HG03354 (cell line): ENCODE results near the gene BDKRB2.
"Not testable (repeated sequence)": the region's sequence is repeated elsewhere in the genome, so short reads cannot be mapped to it uniquely, and the experiment has no call there.

Experiments
- ATAC-seq: cut with Tn5 transposase; IDR thresholded peaks from one replicate; pipeline ENCODE4 v1.9.1; 2021; ENCODE audit warnings: mild to moderate bottlenecking; ENCODE audit not compliant: unreplicated experiment, poor library complexity, severe bottlenecking

The BDKRB2 gene

DNA sequence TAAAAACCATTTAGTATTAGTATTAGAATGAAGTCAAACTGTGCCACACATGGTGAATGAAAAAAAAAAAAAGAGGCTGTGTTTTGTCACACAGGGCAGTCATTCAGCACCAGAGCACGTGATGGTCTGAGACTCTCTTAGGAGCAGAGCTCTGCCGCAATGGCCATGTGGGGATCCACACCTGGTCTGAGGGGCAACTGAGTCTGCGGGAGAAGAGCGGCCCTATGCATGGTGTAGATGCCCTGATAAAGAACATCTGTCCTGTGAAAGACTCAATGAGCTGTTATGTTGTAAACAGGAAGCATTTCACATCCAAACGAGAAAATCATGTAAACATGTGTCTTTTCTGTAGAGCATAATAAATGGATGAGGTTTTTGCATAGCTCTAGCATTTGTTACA lies 39.1 kb downstream of the BDKRB2 start:
- no peak for ATAC-seq

DNA sequence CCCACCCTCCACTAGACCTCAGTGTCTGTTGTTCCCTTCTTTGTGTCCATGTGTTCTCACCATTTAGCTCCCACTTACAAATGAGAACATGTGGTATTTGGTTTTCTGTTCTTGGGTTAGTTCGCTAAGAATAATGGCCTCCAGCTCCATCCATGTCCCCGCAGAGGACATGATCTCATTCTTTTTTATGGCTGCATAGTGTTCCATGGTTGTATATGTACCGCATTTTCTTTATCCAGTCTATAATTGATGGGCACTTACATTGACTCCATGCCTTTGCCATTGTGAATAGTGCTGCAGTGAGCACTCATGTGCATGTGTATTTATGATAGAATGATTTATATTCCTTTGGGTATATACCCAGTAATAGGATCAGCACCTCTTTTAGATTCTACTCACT lies 40.4 kb downstream of the BDKRB2 start:
- ATAC-seq, result not testable (repeated sequence)

DNA sequence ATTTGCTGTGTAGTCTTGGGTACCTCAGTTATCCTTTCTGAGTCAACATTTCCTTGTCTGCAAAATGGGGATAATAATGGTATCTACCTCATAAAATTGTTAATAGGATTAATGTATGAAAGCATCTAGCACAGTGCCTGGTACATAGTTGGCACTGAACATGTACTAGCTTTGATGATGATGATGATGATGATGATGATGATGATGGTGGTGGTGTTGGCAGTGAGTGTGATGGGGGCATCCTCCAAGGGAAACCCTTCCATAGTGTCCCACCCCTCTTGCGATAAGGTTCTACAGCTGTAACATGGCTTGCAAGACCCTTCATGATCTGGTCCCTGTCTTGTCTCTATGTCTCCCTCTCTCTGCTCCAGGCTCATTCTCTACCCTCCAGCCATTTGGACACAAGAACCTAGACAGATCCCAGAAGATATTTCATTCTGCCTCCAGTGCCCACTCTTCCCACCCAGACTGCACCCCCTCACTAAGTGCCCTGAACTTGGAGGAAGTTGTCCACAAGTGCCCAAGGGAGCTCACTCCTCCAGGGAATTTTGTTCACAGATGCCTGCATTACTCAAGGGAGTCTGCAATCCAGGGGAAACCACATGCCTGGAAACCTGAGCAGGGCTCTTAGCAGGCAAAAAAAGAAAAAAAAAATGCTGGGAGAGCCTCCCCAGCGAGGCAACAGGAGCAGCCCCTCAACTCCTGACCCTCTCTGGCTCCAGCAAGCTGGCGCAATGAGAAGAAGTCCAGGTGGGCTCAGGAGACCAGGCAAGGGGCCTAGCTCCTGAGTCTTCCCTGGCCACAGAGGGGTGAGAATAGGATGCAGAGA lies 41.3 kb downstream of the BDKRB2 start:
- no peak for ATAC-seq

DNA sequence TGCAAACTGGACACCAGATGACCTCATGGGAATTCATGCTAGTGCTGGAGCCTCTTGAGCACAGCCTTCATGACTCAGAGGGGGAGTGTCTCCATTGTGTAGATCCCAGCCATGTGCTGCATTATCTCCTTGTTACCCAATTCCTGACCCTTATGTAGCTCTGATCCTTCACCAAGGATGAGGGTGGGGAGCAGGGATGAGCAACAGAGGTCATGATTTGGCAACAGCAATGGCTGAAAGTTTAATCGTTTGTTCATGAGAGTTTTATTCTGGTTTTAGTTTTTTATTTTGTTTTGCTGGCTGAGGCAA lies 41.9 kb downstream of the BDKRB2 start:
- no peak for ATAC-seq

DNA sequence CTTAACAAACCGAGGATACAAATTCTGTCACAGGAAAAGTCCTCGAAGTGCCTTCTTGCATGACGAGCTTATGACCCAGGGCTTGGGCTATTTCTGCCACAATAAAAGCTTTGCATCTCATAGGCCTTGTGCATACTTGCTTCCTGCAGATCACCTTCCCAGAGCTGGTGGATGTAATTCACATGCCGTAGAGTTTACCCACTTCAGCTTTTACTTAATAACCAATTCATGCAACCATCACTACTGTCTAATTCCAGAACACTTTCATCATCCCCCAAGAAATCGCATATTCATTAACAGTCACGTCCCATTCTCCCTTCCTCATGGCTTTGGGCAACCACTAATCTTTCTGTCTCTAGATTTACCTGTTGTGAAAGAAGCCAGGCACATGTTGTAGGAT lies 42.4 kb downstream of the BDKRB2 start:
- ATAC-seq, result no peak

DNA sequence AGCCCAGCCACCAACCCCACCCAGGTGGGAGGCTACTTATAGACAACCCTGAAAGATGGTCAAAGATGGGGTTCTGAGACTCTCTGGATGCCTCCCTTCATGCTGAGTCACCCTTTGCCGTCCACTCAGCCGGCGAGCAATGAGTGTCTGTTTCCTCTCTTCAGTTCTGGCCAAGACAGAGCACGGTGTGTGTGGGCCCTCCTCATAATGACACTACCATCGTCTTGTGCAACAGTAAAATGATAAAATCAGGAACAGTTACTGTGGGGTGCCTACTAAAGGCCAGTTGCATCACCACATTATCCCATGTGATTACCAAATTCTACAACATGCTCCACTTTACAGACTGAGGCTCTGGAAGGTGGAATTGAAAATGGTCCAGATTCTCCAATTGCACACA lies 44.4 kb downstream of the BDKRB2 start:
- no peak for ATAC-seq

DNA sequence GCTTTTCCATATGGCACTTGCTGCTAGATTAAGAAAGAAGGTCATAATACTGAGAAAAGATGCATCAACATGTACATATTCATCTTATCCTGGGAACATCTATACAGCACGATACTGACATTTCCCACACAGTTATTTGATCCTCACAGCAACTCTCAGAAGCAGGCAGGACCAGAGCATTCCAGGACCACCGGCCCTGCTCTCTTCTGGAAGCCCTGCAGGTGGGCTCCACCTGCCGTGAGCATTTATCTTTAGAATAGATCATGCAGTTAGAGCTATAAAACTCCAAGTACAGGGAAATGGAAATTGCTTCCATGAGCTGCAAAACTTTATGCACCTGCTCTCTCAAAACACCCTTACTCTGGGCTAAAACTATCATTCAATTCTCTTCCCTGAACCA lies 45.8 kb downstream of the BDKRB2 start:
- ATAC-seq, result no peak

DNA sequence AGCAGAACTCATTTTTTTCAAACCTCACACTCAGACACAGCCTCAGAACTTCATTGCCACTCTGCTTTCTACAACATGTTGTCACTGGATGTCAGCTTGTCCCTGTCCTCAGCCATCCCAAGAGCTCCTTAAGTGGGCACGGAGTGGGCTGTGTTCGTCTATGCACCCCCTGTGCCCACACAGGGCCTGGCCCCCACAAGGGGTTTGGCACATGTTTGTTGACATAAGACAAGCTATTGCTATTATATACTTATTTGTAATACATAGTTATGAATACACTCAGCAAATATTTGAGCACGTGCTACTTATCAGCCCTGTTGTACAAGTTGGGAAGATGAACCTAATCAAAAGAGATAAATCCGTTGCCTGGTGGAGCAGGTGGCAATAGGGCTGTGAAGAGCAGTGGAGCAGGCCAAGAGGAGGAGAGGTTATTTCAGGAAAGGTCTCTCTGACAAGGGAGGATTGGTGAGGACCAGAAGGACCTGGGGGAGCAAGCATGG lies 47.1 kb downstream of the BDKRB2 start:
- no peak for ATAC-seq

DNA sequence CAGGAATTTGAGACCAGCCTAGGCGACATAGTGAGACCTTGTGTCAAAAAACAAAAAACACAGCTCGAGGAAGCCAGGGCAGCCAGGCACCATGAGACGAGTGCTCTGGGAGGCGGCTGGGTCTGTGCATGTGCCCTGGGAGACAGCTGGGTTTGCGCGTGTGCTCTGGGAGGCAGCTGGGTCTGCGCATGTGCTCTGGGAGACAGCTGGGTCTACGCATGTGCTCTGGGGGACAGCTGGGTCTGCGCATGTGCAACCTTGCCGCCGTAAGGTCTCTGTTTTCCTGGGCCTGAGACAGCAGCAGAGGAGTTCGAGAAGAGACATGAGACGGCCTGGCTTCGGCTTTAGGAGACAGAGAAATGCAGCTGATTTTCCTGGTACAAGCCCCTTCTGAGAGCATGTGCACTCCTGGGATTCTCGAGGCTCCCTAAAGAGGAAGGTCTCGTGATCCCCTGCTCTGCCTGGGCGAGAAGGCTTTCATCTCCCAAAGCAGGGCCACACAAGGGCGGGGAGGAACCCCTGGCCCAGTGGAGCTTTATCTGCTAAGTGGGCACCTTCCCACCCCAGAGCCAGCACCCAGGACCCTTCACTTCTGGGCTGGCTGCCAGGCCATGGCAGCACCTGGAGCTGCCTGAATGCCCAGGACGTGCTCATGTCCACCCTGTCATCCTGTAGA lies 47.8 kb downstream of the BDKRB2 start:
- ATAC-seq, result no peak

DNA sequence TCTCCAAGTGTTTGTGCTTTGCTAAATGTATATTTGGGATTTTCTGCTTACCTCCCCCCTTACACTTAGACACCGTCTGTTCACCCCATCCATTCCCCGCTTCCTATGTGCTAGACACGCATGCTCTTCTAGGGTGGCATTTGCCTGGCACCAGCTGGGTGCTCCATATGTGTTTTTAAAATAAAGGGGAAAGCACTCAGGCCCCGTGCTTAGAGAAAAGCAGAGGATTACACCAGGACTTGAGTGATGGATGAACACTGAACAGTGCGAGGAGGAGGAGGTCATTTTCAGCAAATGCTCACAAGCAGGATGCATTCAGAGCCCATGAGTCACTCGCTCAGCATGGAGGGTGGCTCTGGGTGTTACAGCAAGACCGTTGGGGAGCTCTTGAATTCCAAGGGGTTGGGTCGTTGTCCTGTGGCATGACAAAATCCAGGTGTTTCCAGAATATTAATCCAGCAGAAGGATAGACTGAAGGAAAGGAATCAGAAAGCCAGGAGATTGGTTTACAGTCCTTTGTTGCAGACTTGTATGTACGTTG lies 48.4 kb downstream of the BDKRB2 start:
- ATAC-seq, result no peak

DNA sequence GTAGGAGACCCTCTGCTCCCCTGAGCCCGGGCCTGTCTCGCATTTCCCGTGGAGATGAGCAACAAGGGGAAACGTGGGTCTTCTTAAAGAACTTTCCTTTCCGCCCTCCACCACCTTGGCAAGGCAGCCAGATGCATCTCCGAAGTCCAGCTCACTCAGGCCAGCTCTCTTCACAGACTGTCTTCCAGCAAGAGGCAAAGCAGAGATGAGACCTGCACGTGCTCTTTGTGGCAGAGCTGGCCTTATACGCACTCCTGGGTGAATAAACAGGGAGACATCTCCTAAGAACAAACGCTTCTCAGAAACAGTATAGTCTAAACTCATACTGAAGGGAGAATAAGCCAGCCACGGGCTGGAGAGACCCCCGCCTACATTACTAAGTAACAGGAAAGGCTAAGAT lies 50.0 kb downstream of the BDKRB2 start:
- no peak for ATAC-seq

DNA sequence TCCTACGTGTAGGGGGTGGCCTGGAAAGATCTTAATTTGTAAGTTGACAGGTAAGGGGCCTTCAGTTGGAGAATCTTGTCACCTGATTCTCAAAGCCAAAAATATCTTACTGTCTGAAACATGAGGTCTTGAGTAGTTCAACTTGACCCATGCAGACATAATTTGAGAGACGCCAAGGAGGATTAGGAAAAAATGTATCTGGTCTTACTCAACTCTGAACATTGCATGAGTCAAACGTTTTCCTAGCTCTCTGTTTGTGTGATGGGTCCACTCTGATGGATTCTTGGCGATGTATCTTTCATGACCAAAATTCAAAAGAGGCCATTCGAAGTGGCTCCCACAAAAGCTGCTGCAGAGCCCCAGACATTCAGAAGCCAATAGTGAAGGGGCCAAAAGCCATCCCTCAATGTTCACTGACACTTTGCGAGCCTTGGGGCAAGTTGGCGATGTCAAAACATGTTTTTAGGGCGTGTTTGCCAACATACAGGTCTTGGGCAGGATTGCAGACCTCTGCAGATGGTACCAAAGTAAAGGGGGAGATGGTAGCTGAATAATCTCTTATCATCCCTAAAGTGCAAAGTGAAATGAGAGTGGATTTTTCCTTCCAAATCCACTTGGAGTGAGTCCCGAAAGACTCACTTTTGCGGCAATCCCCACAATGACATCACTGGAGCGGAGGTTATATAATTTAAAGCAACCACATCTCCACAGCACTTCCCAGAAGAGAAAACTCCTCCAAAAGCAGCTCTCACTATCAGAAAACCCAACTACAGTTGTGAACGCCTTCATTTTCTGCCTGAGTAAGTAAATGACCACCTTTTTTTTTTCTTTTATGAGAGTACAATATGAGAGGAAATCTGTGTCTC lies 51.1 kb downstream of the BDKRB2 start, which contains the start of gene BDKRB1:
Gene BDKRB1, plus strand, starts transcription at position 710 of the 866 bp plus-strand sequence. CDS start 7,473 bp downstream, outside the sequence.
- ATAC-seq, result no peak

DNA sequence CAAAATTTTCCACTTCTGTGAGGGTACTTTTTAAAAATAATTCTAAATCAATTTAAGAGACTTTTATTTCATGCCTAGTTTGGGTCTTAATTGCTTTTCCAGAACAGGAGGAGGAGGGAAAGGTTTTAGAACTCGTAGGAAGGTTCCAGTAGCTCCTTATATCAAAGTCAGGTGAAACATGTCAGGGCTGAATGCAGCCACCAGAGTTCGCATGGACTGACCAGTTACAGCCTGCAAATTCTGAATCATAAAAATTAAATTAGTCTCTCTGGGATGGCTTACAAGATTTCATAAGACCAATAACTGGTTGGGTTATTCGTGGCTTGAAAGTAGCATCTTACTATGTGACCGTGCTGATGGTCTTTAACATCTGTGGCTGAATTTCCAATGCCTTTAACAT lies 51.8 kb downstream of the BDKRB2 start:
- no peak for ATAC-seq

DNA sequence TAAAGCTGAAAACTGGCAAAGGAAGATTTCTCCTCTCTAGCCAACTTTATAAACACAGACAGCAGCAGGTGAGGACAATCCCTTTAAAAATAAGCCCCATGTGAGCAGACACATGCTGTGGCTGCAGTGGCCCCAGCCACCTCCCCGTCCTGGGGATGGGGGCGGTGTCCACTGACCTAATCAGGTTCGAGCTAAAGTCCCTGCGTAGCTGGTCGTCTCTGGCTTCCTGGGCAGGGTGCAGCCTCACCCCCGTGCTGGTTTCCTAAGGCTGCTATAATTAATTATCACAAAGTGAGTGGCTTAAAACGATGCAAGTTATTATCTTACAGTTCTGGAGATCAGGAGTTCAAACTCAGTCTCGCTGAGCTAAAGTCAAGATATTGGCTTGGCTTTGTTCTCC lies 52.4 kb downstream of the BDKRB2 start:
- no peak for ATAC-seq

DNA sequence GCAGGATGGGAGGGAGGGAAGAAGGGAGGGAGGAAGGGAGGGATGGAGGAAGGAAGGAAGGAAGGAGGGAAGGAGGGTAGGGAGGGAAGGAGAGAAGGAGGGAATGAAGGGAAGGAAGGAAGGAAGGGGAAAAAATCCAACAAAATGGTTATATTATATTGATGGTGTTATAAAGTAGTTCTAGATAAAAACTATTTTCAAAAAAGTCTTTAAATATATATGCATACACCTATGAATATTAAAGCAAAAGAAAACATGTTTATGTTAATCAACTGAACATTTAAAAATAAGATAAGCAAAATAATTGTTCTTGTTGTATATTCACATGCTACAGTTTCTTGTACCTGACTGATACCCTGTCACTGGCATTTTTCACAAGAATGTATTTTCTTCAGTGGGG lies 53.3 kb downstream of the BDKRB2 start:
- ATAC-seq, result no peak

DNA sequence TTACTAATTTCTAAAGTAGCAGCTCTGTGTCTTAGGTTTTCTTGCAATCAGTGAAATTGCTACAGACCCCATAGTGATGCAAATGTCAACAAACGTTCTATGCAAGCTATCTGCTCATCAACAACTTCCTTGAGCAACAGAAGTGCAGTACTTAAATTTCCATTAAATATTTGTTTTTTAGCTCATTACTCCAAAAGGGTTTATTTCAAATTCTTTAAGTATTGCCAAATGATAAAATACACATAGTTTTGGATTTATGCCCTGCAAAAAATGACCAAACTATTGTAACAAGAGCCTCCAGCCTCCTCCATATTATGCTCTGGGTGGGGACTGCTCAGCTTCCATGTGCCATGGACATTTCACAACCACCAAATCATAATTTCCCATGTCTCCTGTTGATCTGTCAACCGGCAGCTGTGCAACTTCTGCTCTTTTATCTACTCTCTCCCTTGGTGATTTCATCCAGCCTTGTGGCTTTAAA lies 55.7 kb downstream of the BDKRB2 start:
- ATAC-seq, result no peak

DNA sequence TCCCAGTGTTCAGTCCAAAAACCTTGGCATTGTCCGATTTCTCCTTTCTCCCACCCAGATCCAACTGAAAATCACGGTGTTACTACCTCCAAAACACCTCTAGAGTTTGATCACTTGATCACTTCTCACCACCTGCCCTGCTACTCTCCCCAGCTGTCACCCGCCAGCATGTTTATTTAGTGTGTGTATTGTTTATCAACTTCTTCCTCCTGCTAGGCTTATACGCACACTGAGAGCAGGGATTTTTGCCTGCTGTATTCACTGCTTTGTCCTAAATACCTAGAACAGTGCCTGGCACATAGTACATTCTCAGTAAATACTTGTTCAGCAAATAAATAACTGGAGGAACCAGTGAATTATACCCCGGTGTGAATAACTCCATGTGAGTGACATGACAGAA lies 56.4 kb downstream of the BDKRB2 start:
- no peak for ATAC-seq

DNA sequence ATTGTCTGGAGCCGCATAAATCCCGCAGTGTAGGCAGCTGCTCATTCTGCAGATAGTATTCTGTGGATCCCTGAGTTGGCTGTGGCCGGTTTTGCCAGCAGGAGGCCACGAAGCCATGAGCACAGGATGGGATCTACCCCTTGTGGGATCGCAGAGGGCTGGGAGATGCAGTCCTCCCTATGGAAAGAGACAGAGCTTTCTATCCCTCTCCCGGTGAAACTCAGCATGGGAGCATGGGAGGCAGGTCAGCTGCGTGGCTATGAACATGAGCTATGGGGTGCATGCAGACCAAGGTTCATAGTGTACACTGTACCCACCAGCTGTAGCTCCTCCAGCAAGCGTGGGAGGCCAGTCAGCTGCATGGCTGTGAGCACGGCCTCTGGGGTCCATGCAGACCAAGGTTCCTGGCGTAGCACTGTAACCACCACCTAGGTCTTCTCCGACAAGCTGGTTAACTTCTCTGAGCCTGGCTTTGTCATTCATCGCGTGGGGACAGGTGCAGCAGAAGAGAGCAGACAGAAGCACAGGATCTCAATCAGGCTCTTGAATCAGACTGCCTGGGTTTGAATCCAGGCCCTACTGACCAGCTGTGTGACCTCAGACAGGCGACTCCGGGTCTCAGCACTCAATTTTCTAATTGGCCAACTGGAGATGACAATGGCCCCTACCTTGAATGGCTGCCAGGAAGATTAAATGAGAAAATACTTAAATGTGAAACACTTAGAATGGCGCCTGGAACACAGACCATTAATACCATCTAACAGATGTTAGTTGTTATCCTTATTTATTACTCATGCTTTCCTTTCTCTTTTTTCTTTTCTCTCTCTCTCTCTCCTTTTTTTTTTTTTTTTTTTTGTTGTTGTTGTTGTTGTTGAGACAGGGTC lies 57.4 kb downstream of the BDKRB2 start:
- ATAC-seq, result no peak
